Brain microvascular endothelial cell (primary cell): ENCODE results near the gene STN1.

Experiments
- DNase-seq: peaks from one replicate; pipeline ENCODE4 v3.0.0-alpha.2; 2020
- H3K27ac ChIP-seq: fragments of 250-450 bp; sonication (Bioruptor Pico); 2 replicates; pipeline ENCODE4 v1.5.1; 2020; ENCODE audit warnings: mild to moderate bottlenecking, moderate library complexity
- H3K27me3 ChIP-seq: fragments of 250-450 bp; sonication (Bioruptor Pico); replicated peaks from 2 replicates; pipeline ENCODE4 v1.5.1; 2020; ENCODE audit warnings: mild to moderate bottlenecking
- H3K36me3 ChIP-seq: fragments of 250-450 bp; sonication (Bioruptor Pico); replicated peaks from 2 replicates; pipeline ENCODE4 v1.5.1; 2020; ENCODE audit warnings: mild to moderate bottlenecking
- H3K4me3 ChIP-seq: 2 replicates; pipeline ENCODE4 v1.5.1; 2011; ENCODE audit warnings: low read depth, mild to moderate bottlenecking, control low read depth, low read length, moderate library complexity
- CTCF ChIP-seq: IDR thresholded peaks from 2 replicates; pipeline ENCODE4 v1.5.1; 2011; ENCODE audit warnings: low read depth, mild to moderate bottlenecking, moderate library complexity, low read length, control low read depth, inconsistent platforms; ENCODE audit errors: missing control alignments
- in situ Hi-C: cut with HindIII; loops from 2 replicates; pipeline ENCODE4 v1.10.0; 2017; ENCODE audit warnings: low sequenced_read_pairs, low pct_ligation_motif_present

STN1 gene

GRCh38 chr10:103919648-103920025 is 1.7 kb upstream of the STN1 start:
- DNase-seq: no peak
- Histone ChIP-seq H3K36me3 (no peaks in the 10 kb centered on the region), H3K27ac (no peak overlapping the region), H3K27me3 (no peaks in the 10 kb centered on the region), H3K4me3 (no peak overlapping the region)
- TF ChIP-seq CTCF: no peak
- in situ Hi-C loops: no loop called here

GRCh38 chr10:103917302-103918052 is 507 bp downstream of the STN1 start:
- Histone ChIP-seq H3K36me3 (no peaks in the 10 kb centered on the region), H3K27ac (peak overlapping the region; percentile 94), H3K27me3 (no peaks in the 10 kb centered on the region), H3K4me3 (peak overlapping the region; percentile 79)
- in situ Hi-C loops: no loop called here
- no peak for TF ChIP-seq CTCF
- DNase-seq: peak; percentile 65

GRCh38 chr10:103916876-103917275 is 1.1 kb downstream of the STN1 start:
- no peak for TF ChIP-seq CTCF
- in situ Hi-C loops: no loop called here
- DNase-seq: no peak
- Histone ChIP-seq H3K36me3 (no peaks in the 10 kb centered on the region), H3K27me3 (no peaks in the 10 kb centered on the region), H3K4me3 (peak overlapping the region; percentile 79), H3K27ac (no peak overlapping the region)

- H3K36me3 ChIP-seq: no peaks in the 10 kb centered on the region
- peak overlapping the region; percentile 79 for H3K4me3 ChIP-seq
- in situ Hi-C loops: no loop called here
- no peak for DNase-seq
- TF ChIP-seq CTCF: no peak
- peak overlapping the region; percentile 34 for H3K27ac ChIP-seq
- no peaks in the 10 kb centered on the region for H3K27me3 ChIP-seq
Measured at GRCh38 chr10:103916254-103916653, 1.7 kb downstream of the STN1 start.

- no peaks in the 10 kb centered on the region for H3K27me3 ChIP-seq
- peak overlapping the region; percentile 34 for H3K27ac ChIP-seq
- no peaks in the 10 kb centered on the region for H3K36me3 ChIP-seq
- peak overlapping the region; percentile 79 for H3K4me3 ChIP-seq
- TF ChIP-seq CTCF: no peak
- in situ Hi-C loops: no loop called here
- no peak for DNase-seq
Measured at GRCh38 chr10:103915796-103916195, 2.2 kb downstream of the STN1 start.

- no peak overlapping the region for H3K27ac ChIP-seq
- in situ Hi-C loops: no loop called here
- no peaks in the 10 kb centered on the region for H3K27me3 ChIP-seq
- no peak for TF ChIP-seq CTCF
- no peak overlapping the region for H3K4me3 ChIP-seq
- H3K36me3 ChIP-seq: no peaks in the 10 kb centered on the region
- DNase-seq: no peak
Measured at GRCh38 chr10:103912759-103913158, 5.2 kb downstream of the STN1 start.
